GM12878 (cell line): ENCODE measurements around the gene QSOX2. TPM values are rescaled to one million over a fixed set of nuclear protein-coding genes. Genes with fewer than 3 reads are reported as not detected.

ENCODE experiments used
- ATAC-seq: fragments of 200-7000 bp; cut with Tn5 transposase; 3 replicates; pipeline ENCODE4 v1.9.1; 2020; ENCODE audit warnings: mild to moderate bottlenecking, moderate library complexity
- BruUV-seq: library from RNA; stranded (reverse); fragments of 400-500 nt; replicated peaks from 2 replicates; lab custom pipeline; 2021; lab: Mats Ljungman, UMichigan
- CTCF ChIA-PET: fragments of 300-600 bp; sonication (Branson Sonifier 250); formaldehyde crosslinking; extraction: SDS; loops from one replicate; lab custom pipeline; 2021; ENCODE audit warnings: inconsistent platforms; lab: Yijun Ruan, JAX
- POLR2A ChIA-PET: fragments of 350-600 bp; formaldehyde crosslinking; extraction: SDS; loops from one replicate; lab custom pipeline; 2021; ENCODE audit warnings: inconsistent platforms; lab: Charles Lee
- RAD21 ChIA-PET: fragments of 300-600 bp; sonication (Branson Sonifier 250); formaldehyde crosslinking; loops from one replicate; lab custom pipeline; 2023; ENCODE audit warnings: antibody characterized with exemption; ENCODE audit not compliant: unreplicated experiment; lab: Charles Lee
- SMC1A ChIA-PET: fragments of 300-600 bp; sonication (Branson Sonifier 250); formaldehyde crosslinking; loops from one replicate; lab custom pipeline; 2023; ENCODE audit not compliant: unreplicated experiment, uncharacterized antibody; lab: Charles Lee
- DNase-seq: peaks from one replicate; pipeline ENCODE4 v3.0.0-alpha.2; 2011; ENCODE audit warnings: low read depth, low spot score
- FAIRE-seq: peaks from 3 replicates; lab custom pipeline; 2011; peaks lifted over from hg19 to GRCh38; lab: Jason Lieb, UNC
- H2AFZ ChIP-seq: 2 replicates; pipeline ENCODE4 v1.6.0; 2011; ENCODE audit warnings: low read depth, low read length, control low read depth; ENCODE audit not compliant: control insufficient read depth
- H3K27ac ChIP-seq: 2 replicates; pipeline ENCODE4 v1.5.1; 2011; ENCODE audit warnings: control low read depth; ENCODE audit not compliant: control insufficient read depth, insufficient read depth
- H3K27me3 ChIP-seq, 2 experiments: replicated peaks in 1 of 2; 2 replicates each; pipeline versions ENCODE4 v1.6.0 to v1.6.1; 2011; ENCODE audit warnings: low read length in 1 of 2; ENCODE audit not compliant: control insufficient read depth in 2 of 2, insufficient read depth in 2 of 2
- H3K36me3 ChIP-seq, 2 experiments: 2 replicates each; pipeline ENCODE4 v1.5.1; 2011; ENCODE audit warnings: low read length in 1 of 2; ENCODE audit not compliant: control insufficient read depth in 2 of 2, insufficient read depth in 2 of 2
- H3K4me1 ChIP-seq: 2 replicates; pipeline ENCODE4 v1.6.1; 2011; ENCODE audit warnings: mild to moderate bottlenecking, low read length, moderate library complexity, mixed read lengths; ENCODE audit not compliant: control insufficient read depth, insufficient read depth
- H3K4me2 ChIP-seq: 2 replicates; pipeline ENCODE4 v1.6.0; 2011; ENCODE audit warnings: control low read depth; ENCODE audit not compliant: control insufficient read depth, insufficient read depth
- H3K4me3 ChIP-seq: fragments of 200-600 bp; sonication (generic); 2 replicates; pipeline ENCODE4 v1.5.1; 2016
- H3K79me2 ChIP-seq: 2 replicates; pipeline ENCODE4 v1.6.0; 2011; ENCODE audit warnings: low read length; ENCODE audit not compliant: control insufficient read depth, insufficient read depth
- H3K9ac ChIP-seq: 2 replicates; pipeline ENCODE4 v1.8.0; 2011; ENCODE audit warnings: low read length, control low read depth, mixed read lengths; ENCODE audit not compliant: control insufficient read depth, insufficient read depth
- H3K9me3 ChIP-seq: replicated peaks from 3 replicates; pipeline ENCODE4 v1.5.1; 2011; ENCODE audit warnings: mild to moderate bottlenecking, low read length; ENCODE audit not compliant: control insufficient read depth, insufficient read depth
- H4K20me1 ChIP-seq: 2 replicates; pipeline ENCODE4 v1.6.0; 2011; ENCODE audit not compliant: control insufficient read depth, insufficient read depth
- ESRRA ChIP-seq: IDR thresholded peaks from 2 replicates; pipeline ENCODE4 v1.6.1; 2012; ENCODE audit warnings: mild to moderate bottlenecking, low read length, improper control_type of control experiment
- GATAD2B ChIP-seq: fragments of 450-650 bp; conservative IDR thresholded peaks from 2 replicates; pipeline ENCODE4 v1.6.1; 2017; ENCODE audit warnings: low read depth, mild to moderate bottlenecking, moderate library complexity
- IKZF1 ChIP-seq: fragments of 450-650 bp; conservative IDR thresholded peaks from 2 replicates; pipeline ENCODE4 v1.6.1; 2017; ENCODE audit warnings: antibody characterized with exemption, mild to moderate bottlenecking
- MTA3 ChIP-seq: IDR thresholded peaks from 2 replicates; pipeline ENCODE4 v1.6.1; 2012; ENCODE audit warnings: low read length, inconsistent platforms, borderline replicate concordance
- RAD21 ChIP-seq: IDR thresholded peaks from 2 replicates; pipeline ENCODE4 v1.6.1; 2011; ENCODE audit warnings: mild to moderate bottlenecking, low read depth, low read length, moderate library complexity; ENCODE audit not compliant: insufficient read depth
- TBL1XR1 ChIP-seq: IDR thresholded peaks from 2 replicates; pipeline ENCODE4 v1.6.1; 2012; ENCODE audit warnings: low read depth, low read length, improper control_type of control experiment
- WRNIP1 ChIP-seq: IDR thresholded peaks from 2 replicates; pipeline ENCODE4 v1.6.1; 2011; ENCODE audit warnings: low read depth, low read length, improper control_type of control experiment, borderline replicate concordance
- ZSCAN29 ChIP-seq: fragments of 450-650 bp; IDR thresholded peaks from 2 replicates; pipeline ENCODE4 v1.6.1; 2017; ENCODE audit warnings: mild to moderate bottlenecking, moderate library complexity
- WGBS: methylation state at CpG from one replicate; pipeline ENCODE4 v1.1.6; 2016; ENCODE audit warnings: low lambda C conversion rate; ENCODE audit not compliant: insufficient replicate concordance, insufficient coverage; ENCODE audit errors: missing lambda C conversion rate; 5-methylcytosine and 5-hydroxymethylcytosine counted together
- in situ Hi-C: fragments of 300-500 bp; cut with MboI; formaldehyde crosslinking; loops from 9 replicates; pipeline ENCODE4 v1.14.3; 2018; ENCODE audit warnings: mixed read lengths
- intact Hi-C: fragments of 100-400 bp; cut with micrococcal nuclease; formaldehyde crosslinking; loops from one replicate; pipeline ENCODE4 v1.14.2; 2022; ENCODE audit not compliant: unreplicated experiment
- polyA plus RNA-seq, 11 experiments: library from polyadenylated mRNA; depleted of rRNA in 4 of 11; unstranded in 6 of 11; stranded (reverse) in 5 of 11; fragments of >200 nt; fragmentation: Nextera tagmentation in 4 of 11; fragmentation: Illumina TruSeq in 1 of 11; extraction: Ambion mirVana in 4 of 11; extraction: Trizol in 1 of 11; gene quantifications; 1 replicate in 1 of 11; 2 replicates in 10 of 11; pipeline versions ENCODE4 v1.2.1 to v1.2.3, GENCODE V29; 2011 to 2016; ENCODE audit warnings: inconsistent platforms in 2 of 11, missing spikeins in 2 of 11, low read depth in 1 of 11
- total RNA-seq, 4 experiments: library from RNA; depleted of rRNA in 3 of 4; stranded (reverse); fragments of >200 nt in 3 of 4; fragmentation: Illumina TruSeq in 1 of 4; extraction: Trizol in 1 of 4; gene quantifications; 2 replicates each; pipeline versions ENCODE4 v1.2.1 to v1.2.3, GENCODE V29; 2013 to 2021
- TF ChIP-seq, protein P1 (sequence below): fragments of 450-650 bp; IDR thresholded peaks from 2 replicates; pipeline ENCODE4 v1.6.1; 2016; ENCODE audit warnings: mild to moderate bottlenecking
- TF ChIP-seq, protein P2 (sequence below): fragments of 150-350 bp; IDR thresholded peaks from 2 replicates; pipeline ENCODE4 v1.6.1; 2014; ENCODE audit warnings: mild to moderate bottlenecking, low read depth, low read length

QSOX2 gene
- total and polyA plus RNA-seq, 10 of the 15 experiments (the other 5 are each of a cell fraction or from before 2014, with no cell fraction given): 0.34 to 16.1 (median 8.2) TPM

DNA sequence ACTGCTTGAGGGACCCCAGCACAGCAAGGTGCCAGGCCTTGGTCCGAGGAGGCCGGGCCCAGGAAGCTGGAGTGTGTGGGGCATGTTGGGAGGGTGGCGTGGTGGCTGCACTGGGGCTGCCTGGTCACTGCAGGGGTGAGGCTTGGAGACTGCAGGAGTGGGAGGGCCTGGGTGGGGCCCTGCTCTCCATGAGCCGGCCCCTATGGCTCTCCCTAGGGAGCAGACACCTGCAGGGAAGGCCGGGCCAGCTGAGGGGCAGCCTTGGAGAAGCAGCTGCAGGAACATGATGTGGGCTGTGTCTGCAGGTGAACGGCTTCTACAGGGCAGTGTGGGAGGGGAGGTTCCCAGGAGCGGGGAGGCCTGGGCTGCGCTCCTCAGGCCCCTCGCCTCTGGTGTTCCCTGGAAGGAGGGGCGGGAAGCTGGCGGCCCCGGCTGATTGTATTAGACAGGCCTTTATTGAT, 85.2 kb downstream of the QSOX2 start:
- intact Hi-C loops: no loop called here

More for the DNA sequence above, 85.2 kb downstream of the QSOX2 start:
- WGBS: 34% methylated on average over 10 of the region's 12 CpGs
- no peak overlapping the region for H3K4me3 ChIP-seq
- SMC1A ChIA-PET: no interaction called here
- H3K36me3 ChIP-seq: no peaks in the 10 kb centered on the region
- POLR2A ChIA-PET: no interaction called here
- no peaks in the 10 kb centered on the region for H3K79me2 ChIP-seq
- DNase-seq (no peak), FAIRE-seq (no peak), ATAC-seq (no peak)
- H3K27me3 ChIP-seq: peaks cover 0 to 3% of the 10 kb centered on the region in 2 experiments; a peak in 2 of 4 replicates
- no peak overlapping the region for H2AFZ ChIP-seq
- in situ Hi-C loops: no loop called here
- RAD21 ChIA-PET: no interaction called here
- H3K4me2 ChIP-seq: no peak overlapping the region
- no peaks in the 10 kb centered on the region for H4K20me1 ChIP-seq
- CTCF ChIA-PET: no interaction called here
- no peaks in the 10 kb centered on the region for H3K4me1 ChIP-seq
- H3K9ac ChIP-seq: no peak overlapping the region
- H3K27ac ChIP-seq: no peak overlapping the region
- TF ChIP-seq, protein P1, sequence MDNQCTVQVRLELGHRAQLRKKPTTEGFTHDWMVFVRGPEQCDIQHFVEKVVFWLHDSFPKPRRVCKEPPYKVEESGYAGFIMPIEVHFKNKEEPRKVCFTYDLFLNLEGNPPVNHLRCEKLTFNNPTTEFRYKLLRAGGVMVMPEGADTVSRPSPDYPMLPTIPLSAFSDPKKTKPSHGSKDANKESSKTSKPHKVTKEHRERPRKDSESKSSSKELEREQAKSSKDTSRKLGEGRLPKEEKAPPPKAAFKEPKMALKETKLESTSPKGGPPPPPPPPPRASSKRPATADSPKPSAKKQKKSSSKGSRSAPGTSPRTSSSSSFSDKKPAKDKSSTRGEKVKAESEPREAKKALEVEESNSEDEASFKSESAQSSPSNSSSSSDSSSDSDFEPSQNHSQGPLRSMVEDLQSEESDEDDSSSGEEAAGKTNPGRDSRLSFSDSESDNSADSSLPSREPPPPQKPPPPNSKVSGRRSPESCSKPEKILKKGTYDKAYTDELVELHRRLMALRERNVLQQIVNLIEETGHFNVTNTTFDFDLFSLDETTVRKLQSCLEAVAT: no peak
- no peak for TF ChIP-seq ESRRA
- TF ChIP-seq, protein P2, sequence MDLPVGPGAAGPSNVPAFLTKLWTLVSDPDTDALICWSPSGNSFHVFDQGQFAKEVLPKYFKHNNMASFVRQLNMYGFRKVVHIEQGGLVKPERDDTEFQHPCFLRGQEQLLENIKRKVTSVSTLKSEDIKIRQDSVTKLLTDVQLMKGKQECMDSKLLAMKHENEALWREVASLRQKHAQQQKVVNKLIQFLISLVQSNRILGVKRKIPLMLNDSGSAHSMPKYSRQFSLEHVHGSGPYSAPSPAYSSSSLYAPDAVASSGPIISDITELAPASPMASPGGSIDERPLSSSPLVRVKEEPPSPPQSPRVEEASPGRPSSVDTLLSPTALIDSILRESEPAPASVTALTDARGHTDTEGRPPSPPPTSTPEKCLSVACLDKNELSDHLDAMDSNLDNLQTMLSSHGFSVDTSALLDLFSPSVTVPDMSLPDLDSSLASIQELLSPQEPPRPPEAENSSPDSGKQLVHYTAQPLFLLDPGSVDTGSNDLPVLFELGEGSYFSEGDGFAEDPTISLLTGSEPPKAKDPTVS: no peak
- no peak for TF ChIP-seq TBL1XR1
- TF ChIP-seq ZSCAN29: no peak
- TF ChIP-seq GATAD2B: no peak
- TF ChIP-seq WRNIP1: no peak
- no peak for TF ChIP-seq IKZF1
- TF ChIP-seq MTA3: no peak
- TF ChIP-seq RAD21: no peak
- H3K9me3 ChIP-seq: no peaks in the 10 kb centered on the region
- BruUV-seq: no TSS peak
